ENCODE results near the gene CMTM8.

Gene CMTM8

DNA sequence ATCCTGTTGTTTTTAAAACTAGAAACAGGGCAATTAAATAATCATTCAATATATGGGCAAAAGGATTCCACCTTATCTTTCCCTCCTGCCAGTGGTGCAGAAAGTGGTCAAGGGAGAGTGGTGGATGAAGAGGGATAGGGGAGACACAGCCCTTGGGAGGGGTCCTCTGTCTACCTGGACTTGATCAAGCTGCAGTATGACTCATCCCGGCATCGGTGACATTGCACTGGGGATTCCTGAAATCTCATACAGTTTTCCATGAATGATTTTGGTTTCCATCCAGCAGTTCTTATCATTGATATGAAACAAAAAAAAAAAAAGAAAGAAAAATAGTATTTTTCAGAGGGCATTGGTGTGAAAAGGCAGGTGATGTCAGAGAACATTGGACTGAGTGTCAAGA, 62.9 kb downstream of the CMTM8 start:
- TF ChIP-seq, protein P1, sequence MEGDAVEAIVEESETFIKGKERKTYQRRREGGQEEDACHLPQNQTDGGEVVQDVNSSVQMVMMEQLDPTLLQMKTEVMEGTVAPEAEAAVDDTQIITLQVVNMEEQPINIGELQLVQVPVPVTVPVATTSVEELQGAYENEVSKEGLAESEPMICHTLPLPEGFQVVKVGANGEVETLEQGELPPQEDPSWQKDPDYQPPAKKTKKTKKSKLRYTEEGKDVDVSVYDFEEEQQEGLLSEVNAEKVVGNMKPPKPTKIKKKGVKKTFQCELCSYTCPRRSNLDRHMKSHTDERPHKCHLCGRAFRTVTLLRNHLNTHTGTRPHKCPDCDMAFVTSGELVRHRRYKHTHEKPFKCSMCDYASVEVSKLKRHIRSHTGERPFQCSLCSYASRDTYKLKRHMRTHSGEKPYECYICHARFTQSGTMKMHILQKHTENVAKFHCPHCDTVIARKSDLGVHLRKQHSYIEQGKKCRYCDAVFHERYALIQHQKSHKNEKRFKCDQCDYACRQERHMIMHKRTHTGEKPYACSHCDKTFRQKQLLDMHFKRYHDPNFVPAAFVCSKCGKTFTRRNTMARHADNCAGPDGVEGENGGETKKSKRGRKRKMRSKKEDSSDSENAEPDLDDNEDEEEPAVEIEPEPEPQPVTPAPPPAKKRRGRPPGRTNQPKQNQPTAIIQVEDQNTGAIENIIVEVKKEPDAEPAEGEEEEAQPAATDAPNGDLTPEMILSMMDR (IDR thresholded peaks at IDR 0.05; ENCODE audit: control insufficient read depth, insufficient read depth, low read depth, low read length, missing control alignments), result no peak

DNA sequence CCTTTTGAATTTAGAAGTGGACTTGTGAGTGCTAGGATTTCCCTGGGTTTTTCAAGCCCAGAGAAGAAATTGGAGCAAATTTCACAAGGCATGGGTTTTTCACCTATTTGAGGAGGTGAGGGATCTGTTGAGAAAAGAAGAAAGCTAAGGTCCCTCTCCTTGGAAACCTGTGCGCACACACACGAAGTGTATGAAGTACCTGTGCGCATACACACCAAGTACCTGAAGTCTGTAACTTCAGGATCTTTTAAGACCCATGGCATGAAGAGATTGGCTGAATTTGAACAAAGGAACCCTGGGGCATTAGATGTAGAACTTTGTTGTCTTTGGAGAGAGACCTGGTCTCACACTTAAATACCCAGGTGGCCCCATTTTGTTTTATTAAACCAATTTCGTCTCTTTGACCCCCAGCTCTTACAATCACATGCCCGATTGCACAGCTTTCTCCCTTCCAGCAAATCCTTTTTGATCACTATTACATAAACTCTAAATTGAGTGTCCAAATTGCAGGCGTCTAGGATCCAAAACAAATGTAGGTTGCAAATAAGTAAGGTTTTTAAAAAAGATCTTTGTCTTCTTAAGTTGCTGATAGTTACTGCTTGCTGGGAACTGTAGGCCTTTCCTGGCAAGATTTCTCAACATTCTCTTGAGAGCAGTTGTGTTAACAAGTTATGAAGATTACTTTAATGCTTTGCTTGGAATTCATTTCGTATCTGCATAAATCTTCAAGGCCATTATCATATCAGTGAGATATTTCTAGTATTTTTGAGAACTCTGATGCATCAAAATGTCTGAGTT, 64.3 kb downstream of the CMTM8 start:
- TF ChIP-seq, protein P1 (IDR thresholded peaks at IDR 0.05; ENCODE audit: control insufficient read depth, insufficient read depth, low read depth, low read length, missing control alignments), result no peak
- no peak overlapping the region for H3K4me3 ChIP-seq (ENCODE audit: control insufficient read depth, low read depth, low read length)

More for the DNA sequence above, 62.9 kb downstream of the CMTM8 start:
- DNase-seq (ENCODE audit: low read depth), result no peak
- no peak overlapping the region for H3K4me3 ChIP-seq (ENCODE audit: control insufficient read depth, low read depth, low read length)

DNA sequence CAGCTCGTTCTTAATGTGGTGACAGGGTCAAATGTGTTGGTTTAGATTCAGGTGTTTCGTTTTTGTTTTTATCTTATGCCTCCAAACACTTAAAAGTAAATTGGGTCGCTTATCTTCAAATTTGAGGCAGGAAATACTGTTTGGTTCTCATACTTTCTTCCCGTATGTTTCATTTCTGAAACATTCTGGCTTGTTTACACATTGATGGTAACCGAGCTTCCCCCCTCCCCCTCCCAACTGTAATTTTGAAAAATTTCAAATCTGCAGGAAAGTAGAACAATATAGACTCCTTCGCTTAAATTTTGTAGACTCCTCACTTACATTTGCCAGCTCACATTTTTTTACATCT, 64.9 kb downstream of the CMTM8 start:
- TF ChIP-seq, protein P1 (IDR thresholded peaks at IDR 0.05; ENCODE audit: control insufficient read depth, insufficient read depth, low read depth, low read length, missing control alignments), result no peak

More for the DNA sequence above, 64.3 kb downstream of the CMTM8 start:
- no peak for DNase-seq (ENCODE audit: low read depth)

DNA sequence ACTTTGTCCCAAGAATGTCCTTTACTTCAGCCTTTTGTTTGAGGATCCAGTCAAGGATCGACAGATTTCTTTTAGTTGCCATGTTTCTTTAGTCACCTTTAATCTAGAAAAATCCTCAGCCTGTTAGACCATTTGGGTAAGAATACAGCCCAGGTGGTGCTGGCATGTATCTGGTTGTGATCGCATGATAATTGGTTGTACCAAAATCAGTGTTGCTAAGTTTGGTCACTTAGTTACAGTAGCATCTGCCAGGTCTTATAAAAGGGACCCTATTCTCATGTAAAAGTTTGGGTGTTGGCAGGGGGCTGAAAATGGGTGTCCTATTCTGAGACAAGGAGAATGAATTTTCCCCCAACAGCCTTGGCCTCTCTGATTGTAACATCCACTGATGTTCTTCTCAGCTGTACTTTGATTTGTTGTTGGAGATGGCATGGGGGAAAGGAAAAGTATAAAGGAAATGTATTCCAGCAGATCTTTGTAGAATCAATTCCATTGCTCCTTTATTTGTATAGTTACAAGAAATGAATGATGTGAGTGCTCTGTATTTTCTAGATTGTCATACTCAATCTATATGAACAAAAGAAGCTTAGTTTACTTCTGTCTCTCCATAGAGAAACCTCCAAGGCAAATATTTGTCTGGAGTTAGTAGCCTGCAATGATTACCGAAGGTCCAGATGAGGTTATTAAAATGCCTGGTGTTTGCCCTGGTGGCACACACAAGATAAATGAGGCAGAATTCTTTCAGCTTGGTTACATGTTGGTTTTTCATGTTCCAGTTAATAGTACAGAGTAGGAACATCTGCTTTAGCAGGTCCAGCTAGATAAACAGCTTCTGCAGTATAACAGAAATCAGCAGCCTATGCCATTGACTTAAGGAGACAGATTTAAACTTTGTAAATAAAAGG, 65.7 kb downstream of the CMTM8 start:
- no peak for DNase-seq (ENCODE audit: low read depth)
- TF ChIP-seq, protein P1 (IDR thresholded peaks at IDR 0.05; ENCODE audit: control insufficient read depth, insufficient read depth, low read depth, low read length, missing control alignments), result no peak
- no peak overlapping the region for H3K4me3 ChIP-seq (ENCODE audit: control insufficient read depth, low read depth, low read length)

More for the DNA sequence above, 64.9 kb downstream of the CMTM8 start:
- DNase-seq (ENCODE audit: low read depth), result no peak
- no peak overlapping the region for H3K4me3 ChIP-seq (ENCODE audit: control insufficient read depth, low read depth, low read length)

DNA sequence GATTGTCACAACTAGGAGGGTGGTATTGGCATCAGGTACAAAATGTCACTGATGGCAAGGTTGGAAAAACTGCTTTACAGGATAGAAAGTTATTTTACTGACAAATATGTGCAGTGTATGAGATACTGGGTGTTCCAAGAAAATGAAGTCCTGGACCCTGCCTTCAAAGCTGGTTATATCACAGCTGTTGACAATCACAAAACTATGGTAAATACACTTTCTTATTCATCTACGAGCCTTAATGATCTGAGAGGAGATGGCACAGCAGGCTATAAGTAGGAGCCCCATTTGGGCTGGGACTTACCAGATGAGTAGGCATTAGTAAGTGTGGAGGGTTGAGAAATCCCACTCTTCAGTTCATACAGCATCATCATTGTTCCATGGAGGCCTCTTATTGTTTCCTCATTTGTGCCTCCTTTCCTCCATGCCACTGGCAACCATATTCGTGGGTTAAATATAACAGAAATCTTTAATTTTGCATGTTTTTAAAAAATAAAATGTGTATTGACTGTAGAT, 66.9 kb downstream of the CMTM8 start:
- DNase-seq (ENCODE audit: low read depth), result no peak
- H3K4me3 ChIP-seq (ENCODE audit: control insufficient read depth, low read depth, low read length), result no peak overlapping the region
- TF ChIP-seq, protein P1 (IDR thresholded peaks at IDR 0.05; ENCODE audit: control insufficient read depth, insufficient read depth, low read depth, low read length, missing control alignments), result no peak

DNA sequence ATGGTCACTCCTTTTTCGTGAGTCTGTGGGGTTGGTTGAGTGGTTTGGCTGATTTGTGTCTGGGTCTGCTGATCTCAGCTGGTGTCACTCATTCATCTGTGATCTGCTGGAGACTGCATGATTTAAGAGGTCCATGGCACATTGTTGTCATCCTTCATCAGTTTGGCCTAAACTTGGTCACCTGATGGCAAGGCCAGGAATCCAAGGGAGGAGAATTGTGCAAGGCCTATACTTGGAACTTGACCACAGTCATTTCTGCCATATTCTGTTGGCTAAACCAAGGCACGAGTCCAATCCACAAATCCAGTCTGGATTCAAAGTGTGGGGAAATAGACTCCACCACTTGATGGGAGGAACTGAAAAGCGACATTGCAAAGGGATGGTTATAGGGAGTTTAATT, 67.6 kb downstream of the CMTM8 start:
- TF ChIP-seq, protein P1 (IDR thresholded peaks at IDR 0.05; ENCODE audit: control insufficient read depth, insufficient read depth, low read depth, low read length, missing control alignments), result no peak
- no peak for DNase-seq (ENCODE audit: low read depth)
- H3K4me3 ChIP-seq (ENCODE audit: control insufficient read depth, low read depth, low read length), result no peak overlapping the region

Data from AG09309 (cell line).